Measurements from ENCODE around the gene FBXO39.
A peak's percentile ranks its signal among the peaks of the same experiment; 100 is the strongest.
"Not testable (repeated sequence)": the region's sequence is repeated elsewhere in the genome, so short reads cannot be mapped to it uniquely, and the experiment has no call there.

FBXO39 gene

DNA sequence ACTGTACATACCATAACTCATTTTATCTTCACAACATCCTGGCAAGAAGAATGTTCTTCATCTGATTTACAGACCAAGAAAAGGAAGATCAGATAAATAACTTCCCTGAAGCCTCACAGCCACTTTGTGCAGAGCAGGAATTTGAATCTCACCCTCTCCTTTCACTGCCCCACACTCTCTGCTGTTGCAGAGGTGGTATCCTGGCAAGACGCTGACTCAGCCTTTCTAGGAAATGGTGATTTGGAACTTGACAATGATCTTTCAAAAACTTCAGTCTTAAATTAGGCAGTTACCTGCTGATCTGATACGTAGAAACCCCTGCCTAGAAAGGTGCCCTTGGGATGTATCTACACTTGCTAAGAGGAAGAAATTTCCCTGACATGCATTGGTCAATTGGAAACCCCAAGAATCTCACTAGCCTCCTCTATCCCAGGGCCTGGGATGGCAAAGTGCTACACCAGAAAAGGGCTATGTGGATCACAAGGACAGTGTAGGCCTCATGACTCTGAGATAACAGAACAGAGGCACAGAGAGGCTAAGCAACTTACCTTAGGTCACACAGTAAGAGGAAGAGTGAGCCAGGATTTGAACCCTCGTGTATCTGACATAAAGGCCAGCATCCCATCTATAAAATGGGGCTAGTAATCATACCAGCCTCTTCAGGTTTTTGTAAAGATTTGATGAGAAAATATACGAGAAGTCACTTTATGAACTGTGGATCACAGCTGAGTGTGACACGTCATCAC, 17.9 kb downstream of the FBXO39 start:
- DNase-seq: no peak

DNA sequence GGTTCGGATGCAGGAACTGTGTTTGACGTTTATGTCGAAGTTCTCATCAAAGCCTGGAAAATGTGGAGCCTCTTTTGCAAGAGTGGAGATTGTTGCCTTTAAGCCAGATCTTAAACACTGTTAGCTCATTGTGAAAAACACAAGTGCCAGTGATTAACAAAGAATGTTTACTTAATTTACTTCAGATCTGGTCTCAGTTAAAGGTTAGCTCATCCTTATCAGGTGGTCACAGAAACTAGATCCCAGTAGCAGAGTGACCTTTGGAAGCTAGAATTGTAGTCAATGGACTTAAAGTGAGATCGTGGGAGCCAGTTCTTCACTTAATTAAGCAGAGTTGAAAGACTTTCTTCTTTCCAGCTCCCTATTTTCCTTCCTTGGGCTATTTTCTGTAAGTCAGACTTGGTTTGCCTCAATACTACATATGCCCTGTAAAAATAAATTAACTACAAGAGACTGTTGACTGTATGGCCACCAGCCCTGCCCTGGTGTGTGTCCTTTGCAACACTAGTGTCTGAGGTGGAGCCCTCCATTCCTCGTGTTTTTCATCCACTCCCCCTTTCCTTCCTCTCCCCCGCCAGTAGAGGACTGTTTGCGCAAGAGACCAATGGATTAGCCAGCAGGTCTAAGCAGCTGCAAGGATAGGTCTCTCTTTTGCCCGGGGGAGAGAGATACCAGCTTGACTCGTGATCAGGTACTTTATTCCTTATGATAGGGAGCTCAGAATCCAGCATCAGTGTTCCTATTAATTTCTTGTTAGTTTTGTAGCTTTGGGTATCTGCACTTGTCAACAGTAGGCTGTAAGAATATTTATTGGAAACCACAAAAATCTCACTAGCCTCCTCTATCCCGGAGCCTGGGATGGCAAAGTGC, 20.2 kb downstream of the FBXO39 start:
- no peak for DNase-seq

DNA sequence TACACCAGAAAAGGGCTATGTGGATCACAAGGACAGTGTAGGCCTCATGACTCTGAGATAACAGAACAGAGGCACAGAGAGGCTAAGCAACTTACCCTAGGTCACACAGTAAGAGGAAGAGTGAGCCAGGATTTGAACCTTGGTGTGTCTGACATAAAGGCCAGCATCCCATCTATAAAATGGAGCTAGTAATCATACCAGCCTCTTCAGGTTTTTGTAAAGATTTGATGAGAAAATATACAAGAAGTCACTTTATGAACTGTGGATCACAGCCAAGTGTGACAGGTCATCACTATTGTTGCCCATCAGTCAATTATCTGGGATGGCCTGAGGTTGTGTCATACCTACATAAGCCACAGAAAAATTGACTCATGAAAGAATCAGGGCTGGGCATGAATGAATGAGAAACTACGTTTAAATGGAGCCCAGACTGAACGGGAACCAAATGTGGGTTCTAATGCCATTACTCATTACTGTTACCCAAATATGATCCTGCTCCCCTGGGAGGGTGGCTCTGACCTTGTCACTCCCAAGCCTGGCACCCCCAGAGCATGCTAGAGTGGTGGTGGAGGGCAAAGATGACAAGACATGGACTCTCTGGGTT, 21.0 kb downstream of the FBXO39 start:
- no peak for DNase-seq

DNA sequence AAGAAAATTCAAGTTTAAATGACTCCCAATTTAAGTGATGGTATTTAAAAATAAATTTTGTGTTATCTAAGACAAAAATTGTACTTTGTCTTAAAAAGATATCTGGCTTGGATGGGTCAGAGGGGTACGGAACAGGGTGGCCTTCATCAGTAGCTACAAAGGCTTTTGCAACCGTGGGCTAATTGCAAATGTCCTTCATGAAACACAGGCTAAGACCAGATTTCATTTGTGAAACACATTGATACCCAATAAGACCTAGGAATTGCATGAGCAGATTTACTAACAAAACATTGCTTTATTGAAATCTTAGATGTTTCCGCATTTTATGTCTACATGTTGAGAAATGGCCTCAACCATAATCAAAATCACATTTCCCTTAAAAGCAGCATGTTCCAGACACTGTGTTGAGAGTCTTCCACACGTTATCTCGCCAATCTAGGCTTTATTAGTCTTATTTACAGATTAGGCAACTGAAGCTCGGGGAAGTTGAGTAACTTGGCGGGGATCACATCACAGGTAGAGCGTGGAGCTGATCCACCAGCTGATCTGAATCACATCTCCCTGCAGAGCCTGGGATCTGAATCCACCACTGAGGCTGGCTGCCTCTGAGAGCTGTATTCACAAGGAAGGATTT, 21.8 kb downstream of the FBXO39 start:
- DNase-seq: no peak

DNA sequence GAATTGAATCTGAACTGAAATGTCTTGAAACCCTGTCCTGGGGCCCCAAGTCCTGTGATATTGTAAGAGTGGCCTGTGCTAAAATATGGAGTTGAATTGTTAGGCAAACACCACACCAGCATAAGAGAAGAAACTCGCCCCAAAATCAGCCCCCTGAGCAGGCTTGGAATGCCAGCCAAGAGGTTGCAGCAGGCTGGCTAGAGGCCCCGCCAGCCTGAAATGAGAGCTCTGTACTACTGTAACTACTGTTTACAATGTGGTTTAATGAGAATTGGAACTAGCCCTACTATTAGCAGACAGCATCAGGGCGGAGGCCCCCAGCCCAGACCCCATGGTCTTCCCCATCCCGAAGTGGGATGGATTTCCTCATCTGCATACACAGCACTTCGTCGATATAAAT, 23.7 kb downstream of the FBXO39 start:
- DNase-seq: no peak

DNA sequence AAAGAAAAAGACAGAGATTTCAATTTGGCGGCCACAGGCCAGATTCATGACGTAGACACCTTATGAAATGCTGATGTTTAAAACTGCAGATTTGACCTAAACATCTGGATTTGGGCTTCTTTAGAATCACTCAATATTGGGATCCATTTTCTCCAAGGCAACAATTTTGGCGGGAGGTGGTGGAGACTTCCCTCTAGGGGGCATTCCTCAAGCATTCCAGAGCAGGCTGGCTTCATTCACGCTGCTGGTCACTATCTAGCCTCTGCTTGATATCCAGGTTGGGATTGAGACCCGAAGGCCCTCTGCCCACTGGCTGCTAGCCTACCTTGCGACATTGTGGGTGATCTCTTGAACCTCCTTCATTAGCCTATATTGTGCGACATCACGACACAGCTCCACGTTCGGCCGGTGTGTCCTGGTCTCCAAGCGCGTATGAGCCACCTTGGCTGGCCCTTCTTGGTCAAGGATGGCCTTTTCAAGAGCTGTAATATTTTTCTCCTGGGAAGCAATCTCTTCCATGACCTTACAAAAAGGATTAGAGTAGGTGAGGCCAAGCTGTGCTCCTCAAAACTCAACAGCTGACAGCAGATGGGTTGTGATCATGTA, 24.5 kb downstream of the FBXO39 start:
- no peak for DNase-seq

DNA sequence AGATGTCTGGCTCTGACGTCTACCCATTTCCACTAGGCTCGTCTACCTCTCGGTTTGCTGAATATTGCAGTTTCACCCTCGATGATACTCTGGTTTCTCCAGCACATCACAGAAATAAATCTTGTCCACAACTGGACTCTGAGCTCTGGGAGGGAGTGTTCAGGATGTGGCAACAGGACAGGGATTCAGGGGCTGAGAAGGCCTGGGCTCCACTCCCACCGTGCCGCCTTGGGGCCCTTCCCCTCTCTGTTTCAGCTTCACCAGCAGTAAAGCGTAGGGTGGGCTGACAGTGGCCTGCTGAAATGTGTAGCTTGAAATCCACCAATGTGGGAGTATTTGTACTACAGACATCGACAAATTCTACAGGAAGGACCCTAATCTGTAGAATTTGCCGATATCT, 35.5 kb downstream of the FBXO39 start:
- no peak for DNase-seq

DNA sequence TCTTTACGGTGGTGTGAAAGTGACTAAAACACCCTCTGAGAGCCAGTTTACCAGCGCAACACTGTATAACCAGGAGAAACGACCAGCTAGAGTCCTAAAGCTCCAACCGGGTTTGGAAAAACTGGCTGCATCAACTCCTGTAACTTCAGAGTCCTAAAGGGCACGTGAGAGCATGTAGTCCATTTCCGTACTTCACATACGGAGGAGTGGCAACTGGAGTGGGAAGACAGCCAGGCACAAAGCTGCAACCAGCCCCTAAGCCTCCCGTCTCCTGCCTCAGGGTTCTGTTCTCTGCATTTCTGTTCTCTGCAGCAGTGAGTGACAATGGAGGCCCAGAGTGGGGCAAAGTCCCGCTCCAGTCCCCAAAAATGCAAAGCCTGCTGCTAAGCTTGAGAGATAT, 36.3 kb downstream of the FBXO39 start:
- DNase-seq: no peak

DNA sequence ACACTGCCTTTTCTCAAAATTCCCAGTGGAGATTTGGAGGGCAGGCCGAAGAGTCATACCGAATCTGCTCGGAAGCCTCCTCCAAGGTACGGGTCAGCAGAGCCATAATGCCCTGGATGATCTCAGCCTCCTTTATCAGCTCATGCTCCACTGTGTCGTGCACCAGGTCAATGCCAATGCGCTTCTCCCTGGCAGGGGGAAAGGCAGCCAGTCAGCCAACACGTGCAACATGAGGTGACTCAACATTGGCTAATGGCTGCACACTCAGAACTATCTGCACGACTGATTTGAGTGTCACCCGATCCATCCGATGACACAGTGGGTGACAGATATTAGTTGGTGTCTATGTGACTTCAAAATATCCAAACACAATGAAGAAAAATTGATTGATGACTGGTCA, 39.8 kb downstream of the FBXO39 start:
- DNase-seq: no peak

DNA sequence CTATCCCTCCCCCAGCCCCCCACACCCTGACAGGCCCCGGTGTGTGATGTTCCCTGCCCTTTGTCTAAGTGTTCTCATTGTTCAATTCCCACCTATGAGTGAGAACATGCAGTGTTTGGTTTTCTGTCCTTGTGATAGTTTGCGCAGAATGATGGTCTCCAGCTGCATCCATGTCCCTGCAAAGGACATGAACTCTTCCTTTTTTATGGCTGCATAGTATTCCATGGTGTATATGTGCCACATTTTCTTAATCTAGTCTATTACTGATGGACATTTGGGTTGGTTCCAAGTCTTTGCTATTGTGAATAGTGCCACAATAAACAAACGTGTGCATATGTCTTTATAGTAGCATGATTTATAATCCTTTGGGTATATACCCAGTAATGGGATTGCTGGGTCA, 40.4 kb downstream of the FBXO39 start:
- not testable (repeated sequence) for DNase-seq

DNA sequence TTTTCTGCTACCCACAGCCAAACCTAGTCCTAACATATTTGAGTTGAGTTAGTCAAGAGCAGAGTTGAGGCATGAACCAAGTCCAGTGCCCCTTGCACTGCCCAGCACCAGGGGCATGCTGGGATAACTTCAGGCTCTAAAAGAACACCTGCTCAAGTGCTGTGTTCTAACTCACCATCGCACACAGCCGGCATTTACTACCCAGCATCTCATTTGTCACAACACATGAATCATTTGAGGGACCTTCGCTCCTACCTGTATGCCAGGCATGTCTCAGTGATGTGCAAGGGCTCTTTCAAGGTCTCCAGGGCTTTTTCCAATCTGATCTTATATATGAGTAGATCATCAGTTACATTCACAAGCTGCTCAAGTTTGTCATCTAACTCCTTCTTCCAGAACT, 42.9 kb downstream of the FBXO39 start:
- no peak for DNase-seq

DNA sequence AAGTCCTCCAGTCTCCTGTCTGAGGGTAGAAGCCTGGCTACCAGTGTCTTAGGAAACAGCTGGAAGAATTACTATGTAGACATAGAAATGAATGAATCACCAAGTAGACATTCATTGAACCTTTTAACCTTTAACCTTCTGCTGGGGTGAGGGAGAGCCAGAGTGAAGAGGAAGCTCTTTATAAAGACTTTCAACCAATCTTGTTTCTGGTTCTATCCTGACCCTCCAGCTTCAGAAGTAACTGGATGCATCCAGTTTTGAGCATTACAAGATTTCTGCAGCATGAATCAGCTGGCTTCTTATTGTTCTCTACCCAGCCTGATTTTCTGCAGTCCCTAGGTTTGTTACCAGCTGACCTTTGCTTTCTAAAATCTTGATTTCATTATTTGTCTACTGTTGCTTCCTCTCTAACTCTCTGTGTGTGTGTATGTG, 47.0 kb downstream of the FBXO39 start:
- DNase-seq: no peak

DNA sequence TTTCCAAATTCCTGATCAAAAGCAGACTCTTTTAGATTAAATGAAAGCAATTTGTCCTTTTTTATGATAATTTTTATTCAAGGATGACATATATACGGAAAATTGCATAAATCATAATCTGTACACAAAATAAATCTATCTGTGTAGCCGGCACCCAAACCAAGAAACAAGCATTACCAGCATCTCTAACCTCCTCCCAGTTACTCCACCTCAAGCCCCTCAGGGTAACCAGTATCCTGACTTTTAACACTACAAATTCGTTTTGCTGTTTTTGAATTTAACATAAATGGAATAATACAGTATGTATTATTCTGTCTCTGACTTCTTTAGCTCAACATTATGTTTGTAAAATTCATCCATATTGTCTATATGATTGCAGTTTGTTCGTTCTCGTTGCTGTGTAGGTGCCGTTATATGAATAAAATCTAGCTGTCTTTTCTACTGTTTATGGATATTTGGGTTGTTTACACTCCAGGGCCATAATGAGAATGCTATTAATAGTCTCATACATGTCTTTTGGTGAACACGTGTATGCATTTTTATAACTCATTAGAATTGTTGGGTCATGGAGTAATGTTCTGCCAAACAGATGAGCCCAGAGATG, 54.5 kb downstream of the FBXO39 start:
- DNase-seq: no peak

DNA sequence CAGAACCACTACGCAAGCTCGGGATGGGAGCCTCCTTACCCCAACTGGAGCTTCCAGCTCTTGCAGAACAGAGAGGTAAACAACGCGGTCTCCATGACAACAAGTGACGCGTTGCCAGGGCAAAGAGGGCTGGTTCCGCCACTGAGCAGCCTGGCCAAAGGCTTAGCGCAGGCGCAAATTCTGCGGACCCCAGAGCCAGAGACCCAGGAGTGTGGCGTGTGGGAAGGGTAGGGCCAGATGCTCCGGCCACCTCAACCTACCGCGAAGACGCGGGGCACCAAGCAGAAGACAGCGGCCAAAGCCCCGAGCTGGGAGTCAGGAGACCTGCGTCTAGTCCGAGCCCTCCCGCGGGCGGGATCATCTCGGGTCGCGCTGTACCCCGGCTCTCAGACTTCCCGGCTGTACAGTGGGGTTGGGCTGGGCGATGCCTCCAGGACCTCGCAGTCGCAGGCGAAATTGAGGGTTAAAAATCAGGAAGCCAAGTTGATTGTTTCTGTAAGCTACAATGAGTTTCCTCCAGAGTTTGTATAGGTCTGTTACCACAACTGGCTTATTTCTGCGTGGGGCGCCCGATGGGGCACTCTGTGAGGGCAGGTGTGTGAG, 55.7 kb downstream of the FBXO39 start, which contains the start of gene TEKT1:
Gene TEKT1, minus strand, starts transcription at position 69 of the 603 bp plus-strand sequence. CDS start 1,353 bp downstream, outside the sequence.
- DNase-seq: peak in 10 of 14 donors; percentile 1 to 55 (median 16)
